Endothelial cell of umbilical vein (primary cell): ENCODE measurements around the gene ALDH1L1. TPM values are rescaled to one million over a fixed set of nuclear protein-coding genes. Genes with fewer than 3 reads are reported as not detected.

Source experiments
- BruUV-seq: library from RNA; stranded (reverse); fragments of 400-500 nt; replicated peaks from 2 replicates; lab custom pipeline; 2021; lab: Mats Ljungman, UMichigan
- CTCF ChIA-PET: fragments of 300-600, 350-600 bp; sonication (Branson Sonifier 250); formaldehyde crosslinking; loops from one replicate; lab custom pipeline; 2021; ENCODE audit warnings: antibody characterized with exemption, inconsistent platforms; lab: Charles Lee
- POLR2A ChIA-PET: fragments of 300-600, 350-600 bp; sonication (Branson Sonifier 250); formaldehyde crosslinking; loops from one replicate; lab custom pipeline; 2021; ENCODE audit warnings: antibody characterized with exemption, inconsistent platforms; lab: Charles Lee
- DNase-seq: peaks from one replicate; pipeline ENCODE4 v3.0.0-alpha.2; 2011; ENCODE audit warnings: low read depth, low spot score
- FAIRE-seq: peaks from 2 replicates; lab custom pipeline; 2011; peaks lifted over from hg19 to GRCh38; lab: Jason Lieb, UNC
- H2AFZ ChIP-seq: 2 replicates; pipeline ENCODE4 v1.6.0; 2012; ENCODE audit warnings: low read depth, low read length, control low read depth, inconsistent platforms
- H3K27ac ChIP-seq: 2 replicates; pipeline ENCODE4 v1.5.1; 2011; ENCODE audit warnings: low read depth, mild to moderate bottlenecking, control low read depth, low read length, moderate library complexity; ENCODE audit not compliant: insufficient read depth
- H3K27me3 ChIP-seq, 2 experiments: 2 replicates each; pipeline versions ENCODE4 v1.6.0 to v1.6.1; 2011; ENCODE audit warnings: low read length in 2 of 2, mixed read lengths in 1 of 2; ENCODE audit not compliant: control insufficient read depth in 2 of 2, insufficient read depth in 2 of 2
- H3K36me3 ChIP-seq, 2 experiments: 2 replicates in 1 of 2; 3 replicates in 1 of 2; pipeline ENCODE4 v1.5.1; 2011; ENCODE audit warnings: low read length in 2 of 2, mild to moderate bottlenecking in 1 of 2, moderate library complexity in 1 of 2; ENCODE audit not compliant: control insufficient read depth in 2 of 2, insufficient read depth in 2 of 2; ENCODE audit errors: extremely low read depth in 1 of 2
- H3K4me1 ChIP-seq: 3 replicates; pipeline ENCODE4 v1.5.1; 2011; ENCODE audit warnings: mild to moderate bottlenecking, low read length; ENCODE audit not compliant: control insufficient read depth, insufficient read depth; ENCODE audit errors: extremely low read depth
- H3K4me2 ChIP-seq: 2 replicates; pipeline ENCODE4 v1.6.1; 2011; ENCODE audit warnings: low read length, control low read depth, mixed read lengths; ENCODE audit not compliant: insufficient read depth
- H3K4me3 ChIP-seq, 3 experiments: fragments of 200-600 bp in 1 of 3; sonication (generic), shearing (Covaris generic) in 1 of 3; replicated peaks in 1 of 3; 2 replicates each; pipeline ENCODE4 v1.5.1; 2011 to 2016; ENCODE audit warnings: control low read depth in 3 of 3, low read length in 3 of 3, mild to moderate bottlenecking in 2 of 3, inconsistent platforms in 1 of 3, low read depth in 1 of 3, moderate library complexity in 1 of 3; ENCODE audit not compliant: insufficient read depth in 1 of 3
- H3K79me2 ChIP-seq: 2 replicates; pipeline ENCODE4 v1.6.0; 2012; ENCODE audit warnings: low read length, inconsistent platforms; ENCODE audit not compliant: control insufficient read depth, insufficient read depth
- H3K9ac ChIP-seq: replicated peaks from 2 replicates; pipeline ENCODE3; 2011; ENCODE audit warnings: low read length, control low read depth; ENCODE audit not compliant: insufficient read depth; ENCODE audit errors: extremely low read depth
- H3K9me1 ChIP-seq: replicated peaks from 3 replicates; pipeline ENCODE4 v1.6.0; 2011; ENCODE audit warnings: mild to moderate bottlenecking, low read length; ENCODE audit not compliant: control insufficient read depth, insufficient read depth; ENCODE audit errors: extremely low read depth
- H3K9me3 ChIP-seq: replicated peaks from 2 replicates; pipeline ENCODE4 v1.5.1; 2012; ENCODE audit warnings: low read length, inconsistent platforms; ENCODE audit not compliant: control insufficient read depth, insufficient read depth
- H4K20me1 ChIP-seq: replicated peaks from 2 replicates; pipeline ENCODE3; 2011; ENCODE audit warnings: mild to moderate bottlenecking, low read length; ENCODE audit not compliant: control insufficient read depth, insufficient read depth; ENCODE audit errors: extremely low read depth
- CTCF ChIP-seq, 2 donors: IDR thresholded peaks; 1 replicate in 1 of 2; 2 replicates in 1 of 2; pipeline ENCODE4 v1.5.1; 2011; ENCODE audit warnings: low read length in 2 of 2, mild to moderate bottlenecking in 2 of 2, moderate library complexity in 2 of 2, control low read depth in 1 of 2, inconsistent platforms in 1 of 2, low read depth in 1 of 2; ENCODE audit not compliant: insufficient read depth in 1 of 2; ENCODE audit errors: extremely low read depth in 1 of 2
- EZH2 ChIP-seq: IDR thresholded peaks from 2 replicates; pipeline ENCODE4 v1.6.1; 2012; ENCODE audit warnings: borderline replicate concordance, low read depth, mild to moderate bottlenecking, moderate library complexity, low read length, inconsistent platforms; ENCODE audit not compliant: severe bottlenecking
- FOS ChIP-seq: IDR thresholded peaks from 2 replicates; pipeline ENCODE4 v1.6.1; 2011; ENCODE audit warnings: mild to moderate bottlenecking, low read length, moderate library complexity, borderline replicate concordance; ENCODE audit not compliant: insufficient read depth
- GATA2 ChIP-seq: IDR thresholded peaks from 2 replicates; pipeline ENCODE4 v1.7.0; 2011; ENCODE audit warnings: low read depth, mild to moderate bottlenecking, moderate library complexity, mixed read lengths, low read length; ENCODE audit not compliant: insufficient read length, insufficient read depth
- JUN ChIP-seq: IDR thresholded peaks from 2 replicates; pipeline ENCODE4 v1.6.1; 2011; ENCODE audit warnings: borderline replicate concordance, low read depth; ENCODE audit not compliant: insufficient read length, insufficient read depth
- MAX ChIP-seq: IDR thresholded peaks from 2 replicates; pipeline ENCODE4 v1.6.1; 2011; ENCODE audit not compliant: insufficient read depth, insufficient read length
- MYC ChIP-seq: IDR thresholded peaks from one replicate; pipeline ENCODE4 v1.6.1; 2011; ENCODE audit warnings: mild to moderate bottlenecking, low read depth, low read length
- POLR2A ChIP-seq: IDR thresholded peaks from 2 replicates; pipeline ENCODE4 v1.6.1; 2012; ENCODE audit warnings: low read depth, mild to moderate bottlenecking, control low read depth, low read length
- POLR2AphosphoS5 ChIP-seq: IDR thresholded peaks from 2 replicates; pipeline ENCODE4 v1.6.1; 2012; ENCODE audit warnings: low read depth, mild to moderate bottlenecking, control low read depth, low read length, moderate library complexity; ENCODE audit not compliant: insufficient read depth
- dilution Hi-C: fragments of 300-500 bp; cut with MboI; formaldehyde crosslinking; loops from one replicate; pipeline ENCODE4 v1.15.0; 2019; ENCODE audit warnings: low sequenced_read_pairs; ENCODE audit not compliant: extremely low pct_ligation_motif_present
- intact Hi-C: fragments of 100-400 bp; cut with micrococcal nuclease; formaldehyde crosslinking; loops from one replicate; pipeline ENCODE4 v1.10.0; 2022
- polyA plus RNA-seq, 4 experiments: library from polyadenylated mRNA; depleted of rRNA in 3 of 4; stranded (reverse) in 3 of 4; unstranded in 1 of 4; fragments of >200 nt; gene quantifications; 2 replicates each; pipeline versions ENCODE4 v1.2.1 to v1.2.3, GENCODE V29; 2011 to 2012; ENCODE audit warnings: missing spikeins in 1 of 4
- total RNA-seq: library from RNA; stranded (reverse); gene quantifications from 2 replicates; pipeline ENCODE4 v1.2.3, GENCODE V29; 2021

ALDH1L1 gene
- total and polyA plus RNA-seq, 2 donors (not counting 3 experiments of a cell fraction or from before 2014, with no cell fraction given): not detected

GRCh38 chr3:126113733-126114442, 66.5 kb downstream of the ALDH1L1 start:
- Histone ChIP-seq H3K9me1 (no peaks in the 10 kb centered on the region), H2AFZ (no peak overlapping the region), H3K36me3 (no peaks in the 10 kb centered on the region), H3K79me2 (no peaks in the 10 kb centered on the region), H3K4me2 (no peak overlapping the region), H3K9ac (no peak overlapping the region), H3K9me3 (no peaks in the 10 kb centered on the region), H3K27ac (no peak overlapping the region), H3K27me3 (no peaks in the 10 kb centered on the region), H4K20me1 (no peaks in the 10 kb centered on the region), H3K4me3 (no peak overlapping the region), H3K4me1 (no peaks in the 10 kb centered on the region)
- intact Hi-C loops: no loop called here
- dilution Hi-C loops: no loop called here
- FAIRE-seq: no peak
- POLR2A ChIA-PET: no interaction called here
- BruUV-seq: no TSS peak
- CTCF ChIA-PET: no interaction called here
- DNase-seq: no peak
- peak in 1 of 2 donors; percentile 40 for TF ChIP-seq CTCF (IDR thresholded peaks at IDR 0.05; ENCODE audit: extremely low read depth in 1 of 2, insufficient read depth in 1 of 2, low read depth in 1 of 2, low read length in 2 of 2)
- TF ChIP-seq JUN: no peak

- H3K9ac ChIP-seq: no peak overlapping the region
- no peaks in the 10 kb centered on the region for H3K79me2 ChIP-seq
- H3K4me1 ChIP-seq: no peaks in the 10 kb centered on the region
- no TSS peak for BruUV-seq
- TF ChIP-seq CTCF (IDR thresholded peaks at IDR 0.05; ENCODE audit: extremely low read depth in 1 of 2, insufficient read depth in 1 of 2, low read depth in 1 of 2, low read length in 2 of 2): no peak
- TF ChIP-seq MYC: no peak
- no peak for TF ChIP-seq GATA2
- no peak for TF ChIP-seq EZH2
- TF ChIP-seq POLR2AphosphoS5: no peak
- TF ChIP-seq MAX: no peak
- TF ChIP-seq JUN: no peak
- TF ChIP-seq POLR2A: no peak
- TF ChIP-seq FOS: no peak
- H3K27me3 ChIP-seq: no peaks in the 10 kb centered on the region
- dilution Hi-C loops (no loop called here), intact Hi-C loops (no loop called here)
- H4K20me1 ChIP-seq: no peaks in the 10 kb centered on the region
- no peak for FAIRE-seq
- H2AFZ ChIP-seq: no peak overlapping the region
- H3K4me2 ChIP-seq: no peak overlapping the region
- no peak for DNase-seq
- ChIA-PET CTCF (no interaction called here), POLR2A (no interaction called here)
- no peaks in the 10 kb centered on the region for H3K9me3 ChIP-seq
- no peak overlapping the region for H3K27ac ChIP-seq
- H3K36me3 ChIP-seq: no peaks in the 10 kb centered on the region
- no peaks in the 10 kb centered on the region for H3K9me1 ChIP-seq
- no peak overlapping the region for H3K4me3 ChIP-seq
Observed at GRCh38 chr3:126113238-126113555, 67.2 kb downstream of the ALDH1L1 start.
